ENCODE data around the gene TUBA8.

- TF ChIP-seq, protein P1, sequence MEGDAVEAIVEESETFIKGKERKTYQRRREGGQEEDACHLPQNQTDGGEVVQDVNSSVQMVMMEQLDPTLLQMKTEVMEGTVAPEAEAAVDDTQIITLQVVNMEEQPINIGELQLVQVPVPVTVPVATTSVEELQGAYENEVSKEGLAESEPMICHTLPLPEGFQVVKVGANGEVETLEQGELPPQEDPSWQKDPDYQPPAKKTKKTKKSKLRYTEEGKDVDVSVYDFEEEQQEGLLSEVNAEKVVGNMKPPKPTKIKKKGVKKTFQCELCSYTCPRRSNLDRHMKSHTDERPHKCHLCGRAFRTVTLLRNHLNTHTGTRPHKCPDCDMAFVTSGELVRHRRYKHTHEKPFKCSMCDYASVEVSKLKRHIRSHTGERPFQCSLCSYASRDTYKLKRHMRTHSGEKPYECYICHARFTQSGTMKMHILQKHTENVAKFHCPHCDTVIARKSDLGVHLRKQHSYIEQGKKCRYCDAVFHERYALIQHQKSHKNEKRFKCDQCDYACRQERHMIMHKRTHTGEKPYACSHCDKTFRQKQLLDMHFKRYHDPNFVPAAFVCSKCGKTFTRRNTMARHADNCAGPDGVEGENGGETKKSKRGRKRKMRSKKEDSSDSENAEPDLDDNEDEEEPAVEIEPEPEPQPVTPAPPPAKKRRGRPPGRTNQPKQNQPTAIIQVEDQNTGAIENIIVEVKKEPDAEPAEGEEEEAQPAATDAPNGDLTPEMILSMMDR (IDR thresholded peaks at IDR 0.05; ENCODE audit: insufficient read depth, low read length, poor library complexity, severe bottlenecking): no peak
- no peak for TF ChIP-seq EZH2phosphoT487 (conservative IDR thresholded peaks at IDR 0.05; ENCODE audit: low read length)
Measured at GRCh38 chr22:18073467-18073866, 37.1 kb upstream of the TUBA8 start.
